Kidney epithelial cell (primary cell): ENCODE data around the gene PLEKHO2. TPM values are rescaled to one million over a fixed set of nuclear protein-coding genes. Genes with fewer than 3 reads are reported as not detected.

Experiments used
- DNase-seq: peaks from one replicate; pipeline ENCODE4 v3.0.0-alpha.2; 2010; ENCODE audit warnings: low read depth
- H3K27me3 ChIP-seq: 2 replicates; pipeline ENCODE4 v1.6.0; 2011; ENCODE audit warnings: low read length; ENCODE audit not compliant: control insufficient read depth, insufficient read depth
- H3K36me3 ChIP-seq: 2 replicates; pipeline ENCODE4 v1.5.1; 2011; ENCODE audit warnings: low read length; ENCODE audit not compliant: control insufficient read depth, insufficient read depth
- H3K4me3 ChIP-seq: 2 replicates; pipeline ENCODE4 v1.5.1; 2011; ENCODE audit warnings: low read depth, mild to moderate bottlenecking, control low read depth, low read length
- total RNA-seq: library from RNA; depleted of rRNA; stranded (reverse); fragments of >200 nt; gene quantifications from 2 replicates; pipeline ENCODE4 v1.2.3, GENCODE V29; 2015
- TF ChIP-seq, protein P1 (sequence below): IDR thresholded peaks from 2 replicates; pipeline ENCODE4 v1.5.1; 2011; ENCODE audit warnings: mild to moderate bottlenecking, moderate library complexity, low read length, control low read depth, inconsistent platforms; ENCODE audit not compliant: insufficient read depth, poor library complexity, severe bottlenecking

PLEKHO2 gene
- total RNA-seq, 1 donor from 2014 or later: 11.0 TPM

DNA sequence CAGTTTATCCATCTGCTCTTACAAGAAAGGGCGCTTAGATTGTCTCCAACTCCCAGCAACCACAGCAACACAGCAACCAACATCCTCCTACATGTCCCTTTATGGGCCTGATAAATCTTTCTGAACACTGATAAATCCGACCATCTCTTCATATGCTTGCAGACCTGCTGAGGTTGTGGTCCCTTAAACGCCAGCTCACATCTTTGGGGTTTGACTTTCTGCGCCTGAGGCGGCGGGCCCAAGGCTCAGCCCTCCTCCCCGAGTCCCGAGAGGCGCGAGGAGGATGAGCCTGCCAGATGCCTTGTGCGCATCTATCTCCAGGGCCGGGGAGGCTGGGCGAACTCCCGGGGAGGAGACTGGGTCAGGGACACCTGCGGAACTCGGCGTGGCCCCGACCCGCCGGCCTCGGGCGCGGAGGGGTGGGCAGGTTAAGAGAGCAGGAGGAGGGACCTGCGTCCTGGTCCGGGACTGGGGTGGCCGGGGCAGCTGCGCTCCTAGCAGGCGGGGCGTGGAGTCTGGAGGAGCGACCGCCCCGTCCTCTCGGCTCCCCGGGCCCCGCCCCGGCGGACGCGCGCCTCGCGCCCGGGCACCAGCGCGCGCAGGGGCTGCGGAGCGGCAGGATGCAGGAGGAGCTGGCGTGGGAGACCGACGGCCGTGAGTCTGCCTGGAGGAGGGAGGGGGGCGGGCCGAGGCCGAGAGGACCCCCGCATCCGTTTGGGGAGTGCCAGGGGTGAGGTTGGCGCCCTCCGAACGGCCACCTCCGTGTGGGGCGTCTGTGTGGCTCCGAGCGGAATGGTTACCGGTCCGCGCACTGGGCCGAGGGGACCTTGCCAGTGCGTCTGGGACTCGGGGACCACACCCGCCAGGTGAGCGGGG is 69.8 kb downstream of the PLEKHO2 start, which contains the start of gene ANKDD1A:
TSS of gene ANKDD1A (plus strand) at position 592 of the 876 bp plus-strand sequence. CDS start at position 621, 29 bp downstream.
- Histone ChIP-seq H3K36me3 (no peaks in the 10 kb centered on the region), H3K4me3 (peak within 1 kb of the TSS; percentile 50), H3K27me3 (peaks cover 11% of the 10 kb centered on the region)
- TF ChIP-seq, protein P1, sequence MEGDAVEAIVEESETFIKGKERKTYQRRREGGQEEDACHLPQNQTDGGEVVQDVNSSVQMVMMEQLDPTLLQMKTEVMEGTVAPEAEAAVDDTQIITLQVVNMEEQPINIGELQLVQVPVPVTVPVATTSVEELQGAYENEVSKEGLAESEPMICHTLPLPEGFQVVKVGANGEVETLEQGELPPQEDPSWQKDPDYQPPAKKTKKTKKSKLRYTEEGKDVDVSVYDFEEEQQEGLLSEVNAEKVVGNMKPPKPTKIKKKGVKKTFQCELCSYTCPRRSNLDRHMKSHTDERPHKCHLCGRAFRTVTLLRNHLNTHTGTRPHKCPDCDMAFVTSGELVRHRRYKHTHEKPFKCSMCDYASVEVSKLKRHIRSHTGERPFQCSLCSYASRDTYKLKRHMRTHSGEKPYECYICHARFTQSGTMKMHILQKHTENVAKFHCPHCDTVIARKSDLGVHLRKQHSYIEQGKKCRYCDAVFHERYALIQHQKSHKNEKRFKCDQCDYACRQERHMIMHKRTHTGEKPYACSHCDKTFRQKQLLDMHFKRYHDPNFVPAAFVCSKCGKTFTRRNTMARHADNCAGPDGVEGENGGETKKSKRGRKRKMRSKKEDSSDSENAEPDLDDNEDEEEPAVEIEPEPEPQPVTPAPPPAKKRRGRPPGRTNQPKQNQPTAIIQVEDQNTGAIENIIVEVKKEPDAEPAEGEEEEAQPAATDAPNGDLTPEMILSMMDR: no peak
- no peak for DNase-seq

DNA sequence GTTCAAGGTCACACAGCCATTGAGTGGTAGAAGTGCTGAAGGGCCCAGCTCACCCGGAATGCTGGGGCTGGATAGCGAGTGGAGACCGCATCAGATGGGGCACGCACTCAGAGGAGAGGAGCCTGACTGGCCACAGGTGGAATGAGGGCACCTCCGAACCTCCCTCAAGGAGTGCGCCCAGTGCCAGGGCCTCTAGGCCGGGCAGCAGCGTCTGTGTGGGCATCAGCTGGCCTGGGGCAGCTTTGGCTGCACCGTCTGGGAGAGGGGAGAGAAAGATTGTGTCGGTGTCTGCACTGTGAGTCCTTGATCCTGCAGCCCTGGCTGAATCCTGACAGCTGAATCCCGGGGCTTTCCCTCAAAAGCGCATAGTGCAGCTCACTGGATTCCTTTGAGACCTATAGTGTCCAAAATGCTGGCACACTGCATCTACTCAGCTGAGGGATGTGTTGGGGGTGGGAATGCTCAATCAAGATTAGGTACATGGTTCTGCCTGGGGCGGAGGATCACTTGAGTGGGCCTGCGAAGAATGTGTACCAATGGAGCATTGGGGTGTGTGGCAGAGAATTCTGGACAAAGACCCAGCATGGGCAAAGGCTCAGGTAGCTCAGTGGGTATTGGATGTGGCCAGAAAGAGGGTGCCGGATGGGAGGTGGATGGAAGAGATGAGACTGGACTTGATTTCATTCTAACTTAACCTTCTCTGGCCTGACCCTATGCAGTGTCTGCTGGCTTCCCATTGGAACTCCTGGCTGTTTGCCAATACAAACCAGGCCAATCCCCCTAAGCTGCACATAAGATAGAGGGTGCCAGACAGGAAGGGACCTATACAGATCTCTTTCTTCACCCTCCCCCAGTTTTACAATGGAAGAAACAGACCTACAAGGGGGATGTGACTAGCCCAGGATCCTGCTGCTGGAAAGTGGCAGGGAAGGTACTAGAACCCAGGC is 70.9 kb downstream of the PLEKHO2 start:
- no peak for DNase-seq
- Histone ChIP-seq H3K36me3 (no peaks in the 10 kb centered on the region), H3K27me3 (peaks cover 11% of the 10 kb centered on the region), H3K4me3 (no peak overlapping the region)
- TF ChIP-seq, protein P1: no peak

DNA sequence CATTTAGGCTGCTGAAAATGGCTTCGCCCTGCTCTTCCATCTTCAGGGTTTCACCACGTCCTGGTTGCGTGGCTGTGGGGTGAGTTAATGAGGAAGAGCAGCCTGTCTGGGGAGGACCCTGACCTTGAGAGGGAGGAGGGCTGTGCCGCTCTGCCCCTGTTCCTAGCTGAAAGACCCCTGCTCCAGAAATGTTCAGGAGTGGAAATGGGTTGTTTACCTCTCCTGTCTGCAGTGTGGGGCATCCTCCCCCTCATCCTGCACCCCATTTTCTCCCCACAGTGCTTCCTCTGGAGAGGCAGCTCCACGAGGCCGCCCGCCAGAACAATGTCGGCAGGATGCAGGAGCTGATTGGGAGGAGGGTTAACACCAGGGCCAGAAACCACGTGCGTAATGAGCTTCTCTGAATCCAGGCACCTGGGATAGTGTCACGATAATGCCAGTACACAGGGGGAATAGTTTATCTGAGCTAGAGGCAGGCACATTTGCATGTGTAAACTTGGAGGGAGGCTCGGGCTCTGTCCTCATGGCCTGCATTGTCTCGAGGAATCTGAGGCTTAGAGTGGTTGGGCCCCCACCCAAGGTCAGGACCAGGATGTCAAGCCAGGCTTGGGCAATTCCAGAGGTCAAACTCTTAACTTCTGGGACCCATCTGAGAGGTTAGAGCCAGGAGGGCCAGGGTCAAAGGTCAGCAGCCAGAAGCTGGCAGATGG is 74.0 kb downstream of the PLEKHO2 start:
- TF ChIP-seq, protein P1: no peak
- no peak overlapping the region for H3K4me3 ChIP-seq
- DNase-seq: no peak
- no peaks in the 10 kb centered on the region for H3K36me3 ChIP-seq
- H3K27me3 ChIP-seq: peaks cover 11% of the 10 kb centered on the region

DNA sequence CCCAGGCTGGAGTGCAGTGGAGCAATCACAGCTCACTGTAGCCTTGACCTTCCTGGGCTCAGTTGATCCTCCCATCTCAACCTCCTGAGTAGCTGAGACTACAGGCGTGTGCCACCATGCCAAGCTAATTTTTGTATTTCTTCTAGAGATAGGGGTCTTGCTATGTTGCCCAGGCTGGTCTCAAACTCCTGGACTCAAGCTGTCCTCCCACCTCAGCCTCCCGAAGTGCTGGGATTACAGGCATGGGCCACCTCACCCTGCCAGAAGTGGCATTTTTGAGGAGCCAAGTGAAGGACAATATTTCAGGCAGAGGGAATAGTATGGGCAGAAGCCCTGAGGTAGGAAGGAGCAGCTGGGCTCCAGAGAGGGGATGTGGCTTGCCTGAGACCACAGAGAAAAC is 74.7 kb downstream of the PLEKHO2 start:
- H3K36me3 ChIP-seq: no peaks in the 10 kb centered on the region
- TF ChIP-seq, protein P1: no peak
- H3K4me3 ChIP-seq: no peak overlapping the region
- H3K27me3 ChIP-seq: peaks cover 11% of the 10 kb centered on the region
- DNase-seq: no peak

DNA sequence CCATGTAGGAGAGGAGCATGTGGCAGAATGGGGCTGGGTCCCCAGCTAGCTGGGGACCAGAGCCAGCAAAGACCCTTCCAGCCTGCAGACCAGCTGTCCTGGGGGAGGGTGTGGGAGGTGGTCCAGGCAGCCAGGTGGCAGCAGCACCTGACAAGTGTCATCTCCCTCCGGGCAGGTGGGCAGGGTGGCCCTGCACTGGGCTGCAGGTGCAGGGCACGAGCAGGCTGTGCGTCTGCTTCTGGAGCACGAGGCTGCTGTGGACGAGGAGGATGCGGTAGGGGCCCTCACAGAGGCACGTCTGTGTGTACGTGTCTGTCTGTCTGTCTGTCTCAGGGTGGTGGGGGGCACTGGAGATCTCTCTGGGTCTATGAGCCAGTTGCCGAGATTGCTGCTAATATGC is 75.5 kb downstream of the PLEKHO2 start:
- TF ChIP-seq, protein P1: no peak
- DNase-seq: no peak

More for the DNA sequence above, 75.5 kb downstream of the PLEKHO2 start:
- Histone ChIP-seq H3K36me3 (no peaks in the 10 kb centered on the region), H3K27me3 (peaks cover 8% of the 10 kb centered on the region), H3K4me3 (no peak overlapping the region)

Other genes starting within 250 kb of the PLEKHO2 start
- gene RBPMS2, start 66.3 kb upstream of the PLEKHO2 start, total RNA-seq: 1.4 and 1.9 TPM in 2 replicates
- 1.9 and 2.3 TPM in 2 replicates for gene PIF1, start 16.3 kb upstream of the PLEKHO2 start, total RNA-seq
- 1.9 and 2.4 TPM in 2 replicates for gene ANKDD1A, start 70.0 kb downstream of the PLEKHO2 start, total RNA-seq
- gene SPG21, start 148.0 kb downstream of the PLEKHO2 start, total RNA-seq: 116 and 118 TPM in 2 replicates
- 17.3 and 18.5 TPM in 2 replicates for gene MTFMT, start 187.7 kb downstream of the PLEKHO2 start, total RNA-seq
- not detected in 2 replicates for gene SLC51B, start 203.5 kb downstream of the PLEKHO2 start, total RNA-seq
- 0.92 TPM in 1 of 2 replicates, not detected in the other for gene RASL12, start 226.1 kb downstream of the PLEKHO2 start, total RNA-seq
- not detected in 2 replicates for gene KBTBD13, start 234.8 kb downstream of the PLEKHO2 start, total RNA-seq